ENCODE measurements around the gene FAM229A. TPM values are rescaled to one million over a fixed set of nuclear protein-coding genes. Genes with fewer than 3 reads are reported as not detected.
A peak's percentile ranks its signal among the peaks of the same experiment; 100 is the strongest.
"Not testable (repeated sequence)": the region's sequence is repeated elsewhere in the genome, so short reads cannot be mapped to it uniquely, and the experiment has no call there.

The FAM229A gene
- total RNA-seq, 5 donors from 2014 or later (not counting 1 experiment from before 2014, with no cell fraction given): 27.0 to 43.0 (median 32.0) TPM

- peaks cover 0 to 5% (median 0%) of the 10 kb centered on the region in 3 donors for H3K4me1 Mint-ChIP-seq
- H3K36me3 Mint-ChIP-seq: no peaks in the 10 kb centered on the region
- Histone ChIP-seq H3K4me1 (ENCODE audit: control insufficient read depth in 1 of 2, extremely low read depth in 1 of 2, insufficient read depth in 2 of 2, low read length in 2 of 2) (peaks cover 0 to 5% of the 10 kb centered on the region in 2 experiments), H3K27me3 (replicated peaks in 1 of 2; ENCODE audit: control insufficient read depth in 2 of 2, extremely low read depth in 1 of 2, insufficient read depth in 2 of 2, low read length in 1 of 2) (peaks cover 0 to 5% of the 10 kb centered on the region in 2 experiments), H3K27ac (ENCODE audit: low read length) (no peak overlapping the region), H3K9me3 (no peaks in the 10 kb centered on the region), H3K36me3 (ENCODE audit: control insufficient read depth in 2 of 2, extremely low read depth in 1 of 2, insufficient read depth in 1 of 2, low read length in 1 of 2) (no peaks in the 10 kb centered on the region), H3K4me3 (ENCODE audit: control insufficient read depth in 1 of 2, extremely low read depth in 1 of 2, low read length in 1 of 2) (no peak overlapping the region)
- ChIA-PET CTCF (interaction anchor here (0.6 to 1.5 kb wide), 15 partner anchors 10 to 1675 kb away, joined by 3 to 7 read pairs (median 3); no protein-coding TSS in a partner anchor), POLR2A (interaction anchor here (0.5 to 0.7 kb wide), 4 partner anchors 12 to 211 kb away, joined by 3 to 5 read pairs (median 4); no protein-coding TSS in a partner anchor)
- peak in 31 of 35 experiments; percentile 6 to 67 (median 24) for DNase-seq
- H3K4me3 Mint-ChIP-seq: no peak overlapping the region
- no peaks in the 10 kb centered on the region for H3K9me3 Mint-ChIP-seq
- peak; percentile 40 to 73 (median 62) for ATAC-seq (replicated peaks in 1 of 4)
- WGBS (ENCODE audit: insufficient coverage): 43% methylated on average over 11 of the region's 13 CpGs
- no peak overlapping the region for H3K27ac Mint-ChIP-seq
- no peaks in the 10 kb centered on the region for H3K27me3 Mint-ChIP-seq
Measured at GRCh38 chr1:32400876-32401631, 38.8 kb upstream of the FAM229A start.

GRCh38 chr1:32399843-32400242 lies 37.6 kb upstream of the FAM229A start:
- CTCF ChIA-PET: interaction anchor here (0.5 to 1.5 kb wide), 4 partner anchors 11 to 1073 kb away, joined by 3 to 4 read pairs (median 4); no protein-coding TSS in a partner anchor
- Histone ChIP-seq H3K27me3 (replicated peaks in 1 of 2; ENCODE audit: control insufficient read depth in 2 of 2, extremely low read depth in 1 of 2, insufficient read depth in 2 of 2, low read length in 1 of 2) (peaks cover 0 to 5% of the 10 kb centered on the region in 2 experiments), H3K4me3 (ENCODE audit: control insufficient read depth in 1 of 2, extremely low read depth in 1 of 2, low read length in 1 of 2) (no peak overlapping the region), H3K36me3 (ENCODE audit: control insufficient read depth in 2 of 2, extremely low read depth in 1 of 2, insufficient read depth in 1 of 2, low read length in 1 of 2) (no peaks in the 10 kb centered on the region), H3K4me1 (ENCODE audit: control insufficient read depth in 1 of 2, extremely low read depth in 1 of 2, insufficient read depth in 2 of 2, low read length in 2 of 2) (peaks cover 3 to 11% of the 10 kb centered on the region in 2 experiments), H3K27ac (ENCODE audit: low read length) (no peak overlapping the region), H3K9me3 (no peaks in the 10 kb centered on the region)
- Mint-ChIP-seq H3K4me3 (no peak overlapping the region), H3K4me1 (peaks cover 4 to 17% (median 4%) of the 10 kb centered on the region in 3 donors), H3K9me3 (no peaks in the 10 kb centered on the region), H3K27ac (no peak overlapping the region), H3K27me3 (no peaks in the 10 kb centered on the region), H3K36me3 (no peaks in the 10 kb centered on the region)
- ATAC-seq (replicated peaks in 1 of 4) (no peak), DNase-seq (no peak)
- POLR2A ChIA-PET: no interaction called here
- 71% methylated on average over 2 of the region's 4 CpGs for WGBS (ENCODE audit: insufficient coverage)

DNA sequence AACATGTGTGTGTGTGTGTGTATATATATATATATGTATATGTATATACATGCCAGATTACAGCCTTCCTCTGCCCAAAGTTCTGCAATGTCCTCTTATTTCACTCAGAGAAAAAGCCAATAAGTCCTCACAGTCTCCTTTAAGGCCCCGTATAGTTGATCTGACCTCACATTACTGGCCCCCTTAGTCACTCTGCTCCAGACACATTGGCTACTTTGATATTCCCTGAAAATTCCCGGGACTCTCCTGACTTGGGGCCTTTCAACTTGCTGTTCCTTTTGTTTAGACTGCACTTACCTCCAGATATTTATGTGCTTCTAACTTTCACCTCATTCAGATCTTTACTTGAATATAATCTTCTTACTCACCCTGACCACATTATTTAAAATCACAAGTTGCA lies 36.1 kb upstream of the FAM229A start:
- ChIA-PET POLR2A (no interaction called here), CTCF (interaction anchor here in 1 of 2 donors (1.5 kb wide), 1 partner anchor 13 kb away, joined by 4 read pairs; no protein-coding TSS in a partner anchor)
- DNase-seq: no peak
- Histone ChIP-seq H3K27me3 (replicated peaks in 1 of 2; ENCODE audit: control insufficient read depth in 2 of 2, extremely low read depth in 1 of 2, insufficient read depth in 2 of 2, low read length in 1 of 2) (peaks cover 0 to 5% of the 10 kb centered on the region in 2 experiments), H3K27ac (ENCODE audit: low read length) (no peak overlapping the region), H3K9me3 (no peaks in the 10 kb centered on the region), H3K36me3 (ENCODE audit: control insufficient read depth in 2 of 2, extremely low read depth in 1 of 2, insufficient read depth in 1 of 2, low read length in 1 of 2) (no peaks in the 10 kb centered on the region), H3K4me1 (ENCODE audit: control insufficient read depth in 1 of 2, extremely low read depth in 1 of 2, insufficient read depth in 2 of 2, low read length in 2 of 2) (peaks cover 7 to 21% of the 10 kb centered on the region in 2 experiments), H3K4me3 (ENCODE audit: control insufficient read depth in 1 of 2, extremely low read depth in 1 of 2, low read length in 1 of 2) (no peak overlapping the region)
- Mint-ChIP-seq H3K9me3 (no peaks in the 10 kb centered on the region), H3K4me1 (peaks cover 17 to 29% (median 17%) of the 10 kb centered on the region in 3 donors), H3K36me3 (peaks cover 3% of the 10 kb centered on the region), H3K4me3 (no peak overlapping the region), H3K27ac (no peak overlapping the region), H3K27me3 (no peaks in the 10 kb centered on the region)
- ATAC-seq (replicated peaks in 1 of 4): no peak
- 61% methylated on average over 2 of the region's 2 CpGs for WGBS (ENCODE audit: insufficient coverage)

DNA sequence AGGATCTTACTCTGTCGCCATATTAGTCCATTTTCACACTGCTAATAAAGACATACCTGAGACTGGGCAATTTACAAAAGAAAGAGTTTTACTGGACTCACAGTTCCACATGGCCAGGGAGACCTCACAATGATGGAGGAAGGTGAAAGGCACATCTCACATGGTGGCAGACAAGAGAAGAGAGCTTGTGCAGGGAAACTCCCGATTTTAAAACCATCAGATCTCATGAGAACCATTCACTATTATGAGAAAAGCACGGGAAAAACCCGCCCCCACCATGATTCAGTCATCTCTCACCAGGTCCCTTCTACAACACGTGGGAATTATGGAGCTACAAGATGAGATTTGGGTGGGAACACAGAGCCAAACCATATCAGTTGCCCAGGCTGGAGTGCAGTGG lies 34.2 kb upstream of the FAM229A start:
- H3K4me1 Mint-ChIP-seq: peaks cover 30 to 33% (median 31%) of the 10 kb centered on the region in 3 donors
- no CpG with 5 or more reads among the region's 5 CpGs for WGBS (ENCODE audit: insufficient coverage)
- H3K36me3 ChIP-seq (ENCODE audit: control insufficient read depth in 2 of 2, extremely low read depth in 1 of 2, insufficient read depth in 1 of 2, low read length in 1 of 2); H3K27ac Mint-ChIP-seq; H3K9me3 Mint-ChIP-seq; H3K36me3 Mint-ChIP-seq; H3K9me3 ChIP-seq; ATAC-seq (replicated peaks in 1 of 4); DNase-seq; H3K27ac ChIP-seq (ENCODE audit: low read length); H3K4me3 ChIP-seq (ENCODE audit: control insufficient read depth in 1 of 2, extremely low read depth in 1 of 2, low read length in 1 of 2); H3K27me3 ChIP-seq (replicated peaks in 1 of 2; ENCODE audit: control insufficient read depth in 2 of 2, extremely low read depth in 1 of 2, insufficient read depth in 2 of 2, low read length in 1 of 2); H3K27me3 Mint-ChIP-seq: not testable (repeated sequence)
- peaks cover 14 to 30% of the 10 kb centered on the region in 2 experiments for H3K4me1 ChIP-seq (ENCODE audit: control insufficient read depth in 1 of 2, extremely low read depth in 1 of 2, insufficient read depth in 2 of 2, low read length in 2 of 2)
- ChIA-PET POLR2A (interaction anchor here in 1 of 2 donors (0.7 kb wide), 1 partner anchor 11 kb away, joined by 3 read pairs; no protein-coding TSS in a partner anchor), CTCF (interaction anchor here in 1 of 2 donors (1.5 kb wide), 1 partner anchor 181 kb away, joined by 3 read pairs; no protein-coding TSS in a partner anchor)
- H3K4me3 Mint-ChIP-seq: peak overlapping the region in 1 of 3 donors; percentile 92

DNA sequence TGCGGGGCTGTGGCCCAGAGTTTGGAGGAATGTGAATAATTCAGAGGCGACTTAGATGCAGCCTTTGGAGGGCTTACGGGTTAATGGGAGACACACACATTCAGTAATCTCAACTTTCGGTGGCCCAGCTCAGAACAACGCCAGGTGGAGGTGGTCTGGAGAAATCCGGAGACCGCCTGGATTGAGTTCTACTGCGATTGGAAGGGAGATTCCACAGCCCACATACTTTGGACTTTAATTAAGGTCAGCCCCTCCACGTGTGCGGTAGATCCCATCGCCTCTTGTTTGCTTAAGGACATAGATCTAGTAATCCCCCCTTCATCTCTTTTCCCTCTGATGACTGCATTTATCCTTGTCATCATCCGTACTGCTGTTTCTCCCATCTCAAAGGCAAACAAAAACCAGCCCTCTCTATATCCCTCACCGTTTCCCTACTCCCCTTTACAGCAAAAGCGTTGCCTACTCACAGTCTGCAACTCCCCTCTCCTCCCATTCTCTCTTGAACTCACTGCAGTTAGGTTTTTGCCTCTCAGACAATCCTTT lies 32.7 kb upstream of the FAM229A start:
- no peaks in the 10 kb centered on the region for H3K27me3 ChIP-seq (replicated peaks in 1 of 2; ENCODE audit: control insufficient read depth in 2 of 2, extremely low read depth in 1 of 2, insufficient read depth in 2 of 2, low read length in 1 of 2)
- DNase-seq (no peak), ATAC-seq (replicated peaks in 1 of 4) (no peak)
- H3K9me3 ChIP-seq: no peaks in the 10 kb centered on the region
- H3K4me1 ChIP-seq (ENCODE audit: control insufficient read depth in 1 of 2, extremely low read depth in 1 of 2, insufficient read depth in 2 of 2, low read length in 2 of 2): peaks cover 14 to 32% of the 10 kb centered on the region in 2 experiments
- peaks cover 0 to 17% of the 10 kb centered on the region in 2 donors for H3K36me3 ChIP-seq (ENCODE audit: control insufficient read depth in 2 of 2, extremely low read depth in 1 of 2, insufficient read depth in 1 of 2, low read length in 1 of 2)
- H3K4me1 Mint-ChIP-seq: peaks cover 29 to 31% (median 30%) of the 10 kb centered on the region in 3 donors
- no peaks in the 10 kb centered on the region for H3K9me3 Mint-ChIP-seq
- ChIA-PET POLR2A (interaction anchor here (0.6 to 1.6 kb wide), 11 partner anchors 23 to 322 kb away, joined by 3 to 10 read pairs (median 4); partner anchors contain the start of genes KPNA6 (in 2 of the 2) and MARCKSL1 (in 2 of the 2)), CTCF (interaction anchor here in 1 of 2 donors (0.6 to 1.6 kb wide), 8 partner anchors 10 to 284 kb away, joined by 3 to 7 read pairs (median 4); partner anchors contain the start of gene MARCKSL1)
- peak overlapping the region; percentile 92 to 99 (median 98) for H3K4me3 Mint-ChIP-seq
- H3K27me3 Mint-ChIP-seq: no peaks in the 10 kb centered on the region
- H3K4me3 ChIP-seq (ENCODE audit: control insufficient read depth in 1 of 2, extremely low read depth in 1 of 2, low read length in 1 of 2): peak overlapping the region; percentile 78 to 98
- peak overlapping the region; percentile 98 to 99 for H3K27ac Mint-ChIP-seq
- peak overlapping the region; percentile 88 for H3K27ac ChIP-seq (ENCODE audit: low read length)
- 11% methylated on average over 3 of the region's 14 CpGs for WGBS (ENCODE audit: insufficient coverage)
- H3K36me3 Mint-ChIP-seq: peaks cover 3% of the 10 kb centered on the region

Data from T-cell (primary cell).